Right lobe of liver (tissue), 4 donors: ENCODE data around the gene EXD3.

ENCODE experiments used
- POLR2A ChIP-seq: fragments of 450-650 bp; IDR thresholded peaks from one replicate; pipeline ENCODE4 v1.6.1; 2017; ENCODE audit warnings: antibody characterized with exemption, mild to moderate bottlenecking
- TF ChIP-seq, protein P1 (sequence below), 4 donors: fragments of 200-600 bp in 3 of 4; fragments of 450-650 bp in 1 of 4; IDR thresholded peaks; one replicate each; pipeline versions ENCODE4 v1.5.1 to v1.8.0; 2016 to 2022; ENCODE audit warnings: antibody characterized with exemption in 4 of 4, mild to moderate bottlenecking in 2 of 4
- donor health status: DM: no; HTN: no; CAD: no.
- donor health status: DM: no; HTN: no; CAD: no.
- donor health status: DM: no; HTN: yes; CAD: no.

DNA sequence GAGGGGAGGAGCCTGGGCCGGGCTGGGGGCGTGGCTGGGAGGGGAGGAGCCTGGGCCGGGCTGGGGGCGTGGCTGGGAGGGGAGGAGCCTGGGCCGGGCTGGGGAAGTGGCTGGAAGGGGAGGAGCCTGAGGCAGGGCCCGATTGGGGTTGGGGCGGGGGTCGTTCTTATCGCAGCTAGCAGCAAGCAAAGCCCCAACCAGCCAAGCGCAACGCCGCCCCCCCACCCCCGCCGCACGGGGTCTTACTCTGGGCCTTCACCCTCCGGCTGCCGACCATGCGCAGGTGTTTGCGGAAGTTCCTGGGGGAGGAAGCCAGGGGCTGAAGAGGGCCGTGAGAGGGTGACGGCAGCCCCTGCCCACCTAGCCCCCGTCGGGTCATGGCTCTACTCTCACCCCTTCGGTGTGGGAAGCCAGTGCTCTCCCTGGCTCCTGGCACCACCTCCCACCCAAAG, 31.2 kb upstream of the EXD3 start:
- TF ChIP-seq, protein P1, sequence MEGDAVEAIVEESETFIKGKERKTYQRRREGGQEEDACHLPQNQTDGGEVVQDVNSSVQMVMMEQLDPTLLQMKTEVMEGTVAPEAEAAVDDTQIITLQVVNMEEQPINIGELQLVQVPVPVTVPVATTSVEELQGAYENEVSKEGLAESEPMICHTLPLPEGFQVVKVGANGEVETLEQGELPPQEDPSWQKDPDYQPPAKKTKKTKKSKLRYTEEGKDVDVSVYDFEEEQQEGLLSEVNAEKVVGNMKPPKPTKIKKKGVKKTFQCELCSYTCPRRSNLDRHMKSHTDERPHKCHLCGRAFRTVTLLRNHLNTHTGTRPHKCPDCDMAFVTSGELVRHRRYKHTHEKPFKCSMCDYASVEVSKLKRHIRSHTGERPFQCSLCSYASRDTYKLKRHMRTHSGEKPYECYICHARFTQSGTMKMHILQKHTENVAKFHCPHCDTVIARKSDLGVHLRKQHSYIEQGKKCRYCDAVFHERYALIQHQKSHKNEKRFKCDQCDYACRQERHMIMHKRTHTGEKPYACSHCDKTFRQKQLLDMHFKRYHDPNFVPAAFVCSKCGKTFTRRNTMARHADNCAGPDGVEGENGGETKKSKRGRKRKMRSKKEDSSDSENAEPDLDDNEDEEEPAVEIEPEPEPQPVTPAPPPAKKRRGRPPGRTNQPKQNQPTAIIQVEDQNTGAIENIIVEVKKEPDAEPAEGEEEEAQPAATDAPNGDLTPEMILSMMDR (IDR thresholded peaks at IDR 0.05) = no peak
- no peak for TF ChIP-seq POLR2A
